ENCODE measurements around the gene KCNQ1.
"Not testable (repeated sequence)": the region's sequence is repeated elsewhere in the genome, so short reads cannot be mapped to it uniquely, and the experiment has no call there.

The KCNQ1 gene

DNA sequence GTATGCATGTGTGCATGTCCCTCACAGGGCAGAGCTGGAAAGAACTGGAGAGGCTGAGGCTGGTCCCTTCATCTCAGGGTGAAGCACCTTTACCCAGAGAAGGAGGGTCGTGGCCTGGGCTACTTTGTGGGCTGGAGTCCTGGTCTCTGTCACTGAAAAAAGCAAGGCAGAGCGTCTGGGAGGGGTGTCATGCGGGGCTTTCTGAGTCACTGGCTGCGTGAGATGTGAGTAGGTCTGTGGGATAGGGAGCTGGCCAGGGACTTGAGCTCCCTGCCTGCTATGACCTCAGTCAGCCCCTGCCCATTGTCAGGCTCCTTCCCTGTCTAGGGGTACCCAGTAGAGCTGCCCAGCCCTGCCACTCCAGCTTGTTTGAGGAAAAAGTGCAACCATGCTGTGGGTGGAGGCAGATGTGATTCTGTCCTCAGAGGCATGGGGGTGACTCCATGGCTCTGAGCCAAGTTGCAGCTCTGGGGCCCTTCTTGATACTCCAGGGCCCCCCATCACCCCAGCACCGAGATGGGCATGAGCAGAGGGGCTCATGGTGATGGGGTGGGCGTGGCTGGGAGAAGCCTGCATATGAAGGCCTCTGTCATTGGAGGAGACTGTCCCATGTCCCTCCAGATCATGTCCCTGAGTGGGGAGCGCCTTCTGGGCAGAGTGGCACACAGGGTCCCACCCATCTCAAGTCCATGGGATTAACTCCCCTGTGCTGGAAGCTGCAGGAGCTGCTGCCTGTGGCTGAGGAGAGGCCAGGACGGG lies 27.8 kb downstream of the KCNQ1 start:
- no peak for DNase-seq (ENCODE audit: low read depth in 1 of 2, low spot score in 1 of 2)

DNA sequence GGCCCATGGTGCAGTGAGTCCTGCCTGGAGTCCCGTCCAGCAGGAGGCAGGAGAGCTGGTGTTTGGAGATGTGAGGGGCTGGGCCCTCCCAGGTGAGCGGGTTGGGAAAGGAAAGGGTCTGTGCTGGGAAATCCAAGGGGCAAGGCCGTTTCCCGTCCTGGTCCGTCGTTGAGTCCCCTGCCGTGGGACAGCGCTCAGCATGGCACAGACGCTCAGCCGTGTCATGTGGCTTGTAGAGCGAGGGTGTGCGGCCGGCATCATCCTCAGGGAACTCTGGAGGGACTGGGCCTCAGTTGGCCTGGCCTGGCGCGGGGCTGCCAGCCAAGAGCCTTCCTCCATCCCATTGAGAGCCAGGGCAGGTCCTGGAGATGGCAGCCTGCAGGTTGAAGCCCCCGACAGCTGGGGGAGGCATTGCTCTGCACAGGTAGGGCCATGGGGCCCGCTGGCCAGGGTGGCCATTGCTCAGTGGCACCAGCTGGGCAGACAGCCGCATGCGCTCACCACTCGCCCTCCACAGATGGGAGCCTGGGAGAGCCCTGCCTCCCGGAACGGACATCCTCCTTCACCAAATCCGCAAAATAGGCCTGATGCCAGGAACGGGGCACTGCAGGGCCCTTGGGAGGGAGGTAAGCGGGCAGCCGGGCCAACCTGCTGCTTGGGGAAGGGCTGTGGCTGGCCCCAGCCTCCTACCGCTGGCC lies 28.7 kb downstream of the KCNQ1 start:
- DNase-seq (ENCODE audit: low read depth in 1 of 2, low spot score in 1 of 2) = no peak

DNA sequence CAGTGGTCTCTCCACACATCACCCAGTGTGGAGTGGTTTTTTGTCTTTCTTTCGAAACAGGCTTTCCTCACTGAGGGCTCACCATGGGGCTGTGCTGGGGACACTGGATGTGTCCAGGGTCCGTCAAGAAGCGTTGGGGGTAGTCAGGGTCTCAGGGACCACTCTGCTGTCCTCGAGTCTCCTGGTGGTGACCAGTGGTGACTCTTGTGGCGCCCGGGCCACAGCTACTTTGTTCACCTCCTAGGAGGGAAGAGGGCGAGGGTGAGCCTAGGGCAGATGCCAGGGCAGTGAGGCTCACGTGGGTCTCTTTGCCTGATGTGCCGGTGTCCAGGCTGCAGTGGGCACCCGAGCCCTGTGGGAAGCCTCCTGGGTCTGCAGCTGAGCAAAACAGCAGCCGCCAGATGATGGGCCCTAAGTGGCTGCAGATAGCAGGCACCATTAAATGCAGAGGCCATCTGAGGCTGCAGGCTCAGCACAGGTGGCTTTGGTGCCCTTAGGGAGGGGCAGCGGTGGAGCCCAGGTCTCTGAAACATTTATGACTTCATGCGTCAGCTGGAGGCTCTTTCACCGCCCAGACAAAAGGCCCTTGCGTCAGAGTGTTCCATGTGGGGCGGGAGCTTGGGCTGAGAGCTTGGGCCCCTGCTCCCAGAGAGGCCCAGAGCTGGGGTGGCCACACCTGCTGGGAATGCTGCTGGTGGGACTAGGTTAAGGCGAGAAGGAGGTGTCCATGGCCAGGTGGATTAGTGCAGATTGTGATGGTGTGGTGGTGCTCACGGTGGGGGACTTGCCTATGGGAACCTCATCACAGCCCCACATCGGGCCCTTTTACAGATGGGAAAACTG lies 29.5 kb downstream of the KCNQ1 start:
- no peak for DNase-seq (ENCODE audit: low read depth in 1 of 2, low spot score in 1 of 2)

DNA sequence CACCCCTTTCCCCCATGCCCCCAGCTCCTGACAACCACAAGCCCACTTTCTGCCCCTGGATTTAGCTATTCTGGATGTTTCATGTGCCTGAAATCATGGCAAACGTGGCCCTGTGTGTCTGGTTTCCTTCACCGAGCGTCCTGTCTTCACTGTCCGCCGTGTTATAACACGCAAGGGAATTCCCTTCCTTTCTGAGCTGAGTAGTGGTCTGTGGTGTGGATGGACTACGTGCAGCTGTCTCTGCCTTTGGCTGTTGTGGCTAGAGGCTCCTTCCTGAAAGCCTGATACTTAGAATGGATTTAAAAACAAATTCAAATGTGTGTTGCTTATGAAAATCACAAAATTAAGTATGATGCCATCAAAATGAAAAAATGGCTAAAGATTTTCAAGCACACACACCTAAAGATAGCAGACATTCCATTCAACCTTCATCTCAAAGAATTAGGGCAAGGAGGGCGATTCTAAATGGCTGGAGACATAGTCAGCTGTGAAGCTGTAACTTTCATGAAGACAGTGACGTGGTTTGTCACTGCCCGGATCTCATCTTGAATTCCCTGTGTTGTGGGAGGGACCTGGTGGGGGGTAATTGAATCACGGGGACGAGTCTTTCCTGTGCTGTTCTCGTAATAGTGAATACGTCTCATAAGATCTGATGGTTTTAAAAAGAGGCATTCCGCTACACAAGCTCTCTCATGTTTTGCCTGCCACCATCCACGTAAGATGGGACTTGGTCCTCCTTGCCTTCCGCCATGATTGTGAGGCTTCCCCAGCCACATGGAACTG lies 30.5 kb downstream of the KCNQ1 start:
- DNase-seq (ENCODE audit: low read depth in 1 of 2, low spot score in 1 of 2) = no peak

DNA sequence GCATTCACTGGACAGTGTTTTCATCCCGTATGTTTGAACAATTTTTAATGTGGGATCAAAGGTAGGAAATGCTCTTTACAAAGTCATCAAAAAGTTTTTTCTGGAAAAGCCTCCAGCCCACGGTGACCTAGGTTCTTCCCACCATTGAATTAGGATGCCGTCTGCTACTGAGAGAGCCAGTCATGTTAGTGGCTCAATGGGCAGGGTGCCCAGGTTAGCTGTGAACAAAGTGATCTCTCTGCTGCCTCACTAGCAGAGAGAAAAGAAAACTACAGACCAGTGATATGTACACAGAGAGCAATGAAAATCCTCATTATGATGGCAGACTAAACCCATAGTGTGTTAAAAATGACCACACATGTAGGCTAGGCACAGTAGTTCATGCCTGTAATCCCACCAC lies 32.4 kb downstream of the KCNQ1 start:
- no peak for DNase-seq (ENCODE audit: low read depth in 1 of 2, low spot score in 1 of 2)

DNA sequence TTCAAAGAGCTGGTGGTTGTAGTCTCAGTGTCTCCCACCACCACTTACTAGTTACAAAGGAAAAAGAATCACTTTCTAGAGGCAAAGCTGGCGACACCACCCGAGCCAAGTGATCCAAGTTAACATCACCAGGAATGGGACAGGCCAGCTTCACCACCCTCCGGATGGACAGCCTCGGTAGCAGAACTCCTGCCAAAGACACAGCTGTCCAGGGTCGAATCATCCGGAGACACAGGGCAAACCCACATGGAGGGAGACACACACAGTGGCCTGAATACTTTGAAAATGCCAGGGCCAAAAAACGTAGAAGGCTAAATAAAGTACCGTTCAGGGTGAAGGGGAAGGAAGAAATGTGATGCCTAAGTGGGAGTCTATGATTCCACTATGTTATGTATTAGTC lies 33.1 kb downstream of the KCNQ1 start:
- no peak for DNase-seq (ENCODE audit: low read depth in 1 of 2, low spot score in 1 of 2)

DNA sequence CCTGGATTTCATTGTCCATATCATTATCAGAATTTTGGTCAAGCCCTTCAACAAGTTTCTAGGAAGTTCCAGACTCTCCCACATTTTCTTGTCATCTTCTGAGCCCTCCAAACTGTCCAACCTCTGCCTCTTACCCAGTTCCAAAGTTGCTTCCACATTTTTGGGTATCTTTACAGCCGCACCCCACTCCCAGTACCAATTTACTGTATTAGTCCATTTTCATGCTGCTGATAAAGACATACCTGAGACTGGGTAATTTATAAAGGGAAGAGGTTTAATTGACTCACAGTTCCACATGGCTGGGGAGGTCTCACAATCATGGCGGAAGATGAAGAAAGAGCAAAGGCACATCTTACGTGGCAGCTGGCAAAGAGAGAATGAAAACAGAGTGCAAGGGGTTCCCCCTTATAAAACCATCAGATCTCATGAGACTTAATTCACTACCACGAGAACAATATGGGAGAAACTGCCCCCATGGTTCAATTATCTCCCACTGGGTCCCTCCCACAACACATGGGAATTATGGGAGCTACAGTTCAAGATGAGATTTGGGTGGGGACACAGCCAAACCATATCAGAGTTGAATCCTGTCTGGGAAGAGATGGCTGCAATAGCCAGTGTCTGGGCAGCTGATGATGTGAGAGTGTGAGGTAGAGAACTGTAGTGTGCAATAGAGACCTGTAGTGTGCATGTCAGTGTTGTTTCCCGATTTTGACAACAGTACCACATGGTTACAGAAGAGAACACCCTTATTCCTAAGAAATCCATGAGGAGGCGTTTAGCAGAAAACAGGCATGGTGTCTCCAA lies 35.5 kb downstream of the KCNQ1 start:
- DNase-seq (ENCODE audit: low read depth in 1 of 2, low spot score in 1 of 2) = not testable (repeated sequence)

DNA sequence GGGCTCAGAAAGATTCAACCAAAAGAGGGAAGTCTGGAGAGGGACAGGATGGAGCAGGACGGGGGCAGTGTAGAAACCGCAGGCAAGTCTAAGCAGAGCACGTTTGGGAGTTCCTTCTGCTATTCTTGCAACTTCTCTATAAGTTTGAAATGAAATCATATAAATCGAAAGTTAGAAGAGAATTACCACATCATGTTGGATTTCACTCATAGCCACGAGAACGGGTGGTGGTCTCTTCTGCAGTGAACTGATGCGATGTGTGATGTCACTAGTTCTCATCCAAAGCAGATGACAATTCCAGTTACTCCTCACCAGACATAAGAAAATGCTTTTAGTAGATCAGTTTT lies 36.0 kb downstream of the KCNQ1 start:
- no peak for DNase-seq (ENCODE audit: low read depth in 1 of 2, low spot score in 1 of 2)

DNA sequence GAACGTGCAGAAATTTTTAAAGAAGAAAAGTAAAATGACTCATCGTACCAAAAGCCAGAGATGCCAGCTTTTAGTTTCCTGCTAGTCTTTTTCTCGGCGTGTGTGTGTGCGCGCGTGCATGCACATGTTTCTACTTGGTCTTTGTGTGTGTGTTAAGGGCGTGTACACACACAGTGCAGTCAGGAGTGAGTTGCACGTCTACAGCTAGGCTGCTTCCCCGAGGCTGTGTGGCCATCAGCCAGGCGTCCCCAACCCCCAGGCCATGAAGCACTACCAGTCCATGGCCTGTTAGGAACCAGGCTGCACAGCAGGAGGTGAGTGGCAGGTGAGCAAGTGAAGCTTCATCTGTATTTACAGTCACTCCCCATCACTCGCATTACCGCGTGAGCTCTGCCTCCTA lies 36.4 kb downstream of the KCNQ1 start:
- no peak for DNase-seq (ENCODE audit: low read depth in 1 of 2, low spot score in 1 of 2)

DNA sequence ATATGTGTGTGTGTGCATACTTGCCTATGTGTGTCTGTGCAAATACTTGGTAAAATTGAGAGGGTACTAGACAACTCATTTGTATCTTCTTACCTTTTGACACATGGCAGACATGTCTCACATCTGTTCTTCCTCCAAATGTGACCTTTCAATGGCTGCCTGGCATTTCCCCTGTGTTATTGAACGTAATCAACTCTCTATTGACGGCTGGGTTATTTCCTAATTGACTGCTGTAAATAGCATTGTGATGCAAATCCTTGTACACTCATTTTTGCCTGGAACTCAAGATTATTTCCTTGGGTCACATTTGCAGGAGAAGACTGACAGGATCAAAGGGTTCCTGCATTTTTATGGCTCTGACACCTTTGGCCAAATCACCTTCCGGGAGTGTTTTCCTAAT lies 37.4 kb downstream of the KCNQ1 start:
- DNase-seq (ENCODE audit: low read depth in 1 of 2, low spot score in 1 of 2) = no peak

DNA sequence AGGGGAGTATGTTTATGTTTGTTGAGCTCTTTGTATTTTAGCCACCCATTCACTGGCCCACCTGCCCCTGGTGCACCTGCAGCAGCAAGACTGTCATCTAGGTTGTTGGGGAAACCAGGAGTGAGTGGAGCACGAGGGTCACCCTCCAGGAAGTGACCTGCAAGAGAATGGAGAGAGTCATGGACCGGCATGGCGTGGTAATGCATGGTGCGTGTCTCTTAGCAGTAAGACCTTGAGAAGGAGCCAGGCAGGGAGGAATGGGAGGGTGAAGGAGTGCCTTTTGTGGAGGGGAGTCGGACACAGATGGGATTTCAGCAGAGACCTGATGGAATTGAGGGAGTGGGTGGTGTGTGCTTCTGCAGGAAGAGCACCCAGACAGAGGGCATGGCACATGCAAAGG lies 37.9 kb downstream of the KCNQ1 start:
- DNase-seq (ENCODE audit: low read depth in 1 of 2, low spot score in 1 of 2) = no peak

DNA sequence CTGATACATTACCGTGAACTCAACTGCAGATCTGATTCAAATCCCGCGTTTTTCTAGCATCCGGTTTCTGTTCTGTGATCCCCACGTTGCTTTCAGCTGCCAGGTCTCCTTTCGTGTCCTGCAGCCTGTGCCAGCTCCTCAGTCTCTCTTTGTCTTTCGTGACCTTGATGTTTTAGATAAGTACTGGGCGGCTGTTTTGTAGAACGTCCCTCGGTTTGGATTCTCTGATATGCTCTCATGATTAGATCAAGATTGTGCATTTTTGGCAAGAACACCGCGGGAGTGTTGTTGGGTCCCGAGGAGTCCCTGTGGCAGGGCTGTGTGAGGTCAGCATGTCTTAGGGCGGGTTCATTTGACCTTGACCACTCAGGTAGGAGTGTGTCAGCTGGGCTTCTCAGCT lies 38.6 kb downstream of the KCNQ1 start:
- DNase-seq (ENCODE audit: low read depth in 1 of 2, low spot score in 1 of 2) = no peak

DNA sequence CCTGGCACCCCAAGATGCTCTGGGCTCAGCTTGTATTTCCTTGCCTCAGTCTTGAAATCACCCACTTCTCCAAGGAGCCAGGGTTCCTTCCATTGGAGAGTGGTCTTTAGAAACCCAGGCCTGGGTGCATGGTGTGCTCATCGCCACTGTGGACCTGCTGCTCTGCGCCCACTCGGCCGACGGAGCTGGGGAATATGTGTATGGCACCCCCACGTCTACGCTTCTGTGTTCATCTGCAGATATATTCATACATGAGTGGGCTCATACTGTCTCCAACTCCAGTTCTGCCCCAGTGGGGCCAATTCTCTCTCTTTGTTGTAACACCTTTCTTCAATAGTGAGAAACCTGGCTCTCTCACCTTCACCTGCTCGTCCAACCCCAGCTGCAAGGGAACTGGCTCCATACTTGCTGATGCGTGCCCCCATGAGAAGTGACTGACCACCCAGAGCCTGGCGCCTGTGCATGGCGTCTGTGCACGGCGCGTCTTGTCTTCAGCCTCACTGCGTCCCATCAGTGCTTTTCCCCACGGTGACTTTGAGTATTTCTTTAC lies 39.8 kb downstream of the KCNQ1 start:
- no peak for DNase-seq (ENCODE audit: low read depth in 1 of 2, low spot score in 1 of 2)

DNA sequence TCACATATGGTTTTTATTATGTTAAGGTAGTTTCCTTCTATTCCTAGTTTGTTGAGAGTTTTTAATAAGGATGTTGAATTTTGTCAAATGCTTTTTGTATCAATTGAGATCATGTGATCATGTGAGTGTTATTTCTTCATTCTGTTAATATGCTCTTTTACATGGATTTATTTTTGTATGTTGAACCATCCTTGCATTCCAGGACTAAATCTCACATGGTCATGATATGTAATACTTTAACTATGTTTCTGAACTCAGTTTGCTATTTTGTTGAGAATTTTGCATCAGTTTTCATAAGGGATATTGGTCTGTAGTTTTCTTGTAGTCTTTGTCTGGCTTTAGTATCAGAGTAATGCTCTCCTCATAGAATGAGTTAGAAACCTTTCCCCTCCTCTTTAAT lies 43.2 kb downstream of the KCNQ1 start:
- DNase-seq (ENCODE audit: low read depth in 1 of 2, low spot score in 1 of 2) = no peak

DNA sequence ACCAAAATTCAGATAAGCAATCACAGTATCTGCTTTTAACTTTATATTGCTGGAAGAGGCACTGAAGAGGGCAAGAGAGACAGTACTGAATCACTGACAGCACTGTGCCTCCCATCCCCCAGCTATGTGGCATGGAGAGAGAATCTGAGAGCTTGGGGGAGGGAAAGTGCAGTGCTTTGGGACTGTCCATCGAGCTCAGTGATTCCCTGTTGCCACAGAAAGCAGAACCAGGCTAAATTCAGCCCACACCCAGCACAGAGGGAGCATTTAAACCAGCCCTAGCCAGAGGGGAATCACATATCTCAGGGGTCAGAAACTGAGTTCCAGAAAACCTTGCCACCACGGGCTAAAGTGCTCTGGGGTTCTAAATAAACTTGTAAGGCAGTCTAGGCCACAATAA lies 44.3 kb downstream of the KCNQ1 start:
- no peak for DNase-seq (ENCODE audit: low read depth in 1 of 2, low spot score in 1 of 2)

DNA sequence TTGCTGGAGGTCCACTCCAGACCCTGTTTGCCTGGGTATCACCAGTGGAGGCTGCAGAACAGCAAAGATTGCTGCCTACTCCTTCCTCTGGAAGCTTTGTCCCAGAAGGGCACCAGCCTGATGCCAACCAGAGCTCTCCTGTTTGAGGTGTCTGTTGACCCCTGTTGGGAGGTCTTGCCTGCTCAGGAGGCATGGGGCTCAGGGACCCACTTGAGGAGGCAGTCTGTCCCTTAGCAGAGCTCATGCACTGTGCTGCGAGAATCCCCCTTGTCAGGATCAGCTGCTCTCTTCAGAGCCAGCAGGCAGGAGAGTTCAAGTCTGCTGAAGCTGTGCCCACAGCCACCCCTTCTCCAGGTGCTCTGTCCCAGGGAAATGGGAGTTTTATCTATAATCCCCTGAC lies 53.1 kb downstream of the KCNQ1 start:
- not testable (repeated sequence) for DNase-seq (ENCODE audit: low read depth in 1 of 2, low spot score in 1 of 2)

DNA sequence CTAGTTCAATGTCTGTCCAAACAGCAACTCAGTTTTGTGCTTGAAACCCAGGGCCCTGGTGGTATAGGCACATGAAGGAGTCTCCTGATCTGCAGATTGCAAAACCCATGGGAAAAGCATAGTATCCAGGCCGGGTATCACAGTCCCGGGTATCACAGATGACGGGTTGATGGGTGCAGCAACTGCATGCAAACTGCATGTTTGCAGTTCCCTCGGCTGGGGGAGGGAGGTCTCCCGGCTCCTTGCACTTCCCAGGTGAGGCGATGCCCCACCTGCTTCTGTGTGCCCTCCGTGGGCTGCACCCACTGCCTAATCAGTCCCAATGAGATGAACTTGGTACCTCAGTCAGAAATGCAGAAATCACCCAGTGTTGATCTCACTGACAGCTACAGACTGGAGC lies 53.9 kb downstream of the KCNQ1 start:
- DNase-seq (ENCODE audit: low read depth in 1 of 2, low spot score in 1 of 2) = no peak

DNA sequence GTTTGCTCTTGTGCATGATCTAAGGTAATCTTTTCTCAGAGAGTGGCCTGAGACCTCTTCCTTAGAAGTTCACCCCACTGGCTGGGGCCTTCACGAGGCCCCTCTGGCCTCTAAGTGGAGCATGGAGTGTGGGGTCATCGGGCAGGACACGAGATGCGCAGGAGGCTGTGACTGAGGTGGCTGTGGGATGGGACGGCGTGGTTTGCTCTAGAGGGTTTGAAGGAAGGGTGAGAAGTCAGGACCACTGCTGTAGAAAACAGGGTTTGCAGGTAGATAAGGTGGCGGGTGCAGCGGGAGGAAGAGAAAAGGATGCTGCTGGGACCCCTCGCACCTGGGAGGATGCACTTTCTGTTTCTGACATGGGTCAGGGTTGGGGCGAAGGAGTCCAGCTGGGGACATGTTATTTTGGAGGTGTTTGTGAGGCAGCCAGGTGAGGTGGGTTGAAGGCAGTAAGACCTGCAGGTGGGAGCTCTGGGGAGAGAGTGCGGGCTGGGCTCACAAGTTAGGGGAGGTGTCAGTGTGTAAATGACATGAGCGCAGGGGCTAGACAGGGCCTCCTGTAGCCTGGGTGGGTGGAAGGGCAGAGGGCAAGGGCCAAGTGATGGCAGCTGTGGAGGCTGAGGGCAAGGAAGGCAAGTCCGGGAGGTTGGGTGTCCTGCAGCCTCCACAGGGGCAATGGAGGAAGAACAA lies 62.5 kb downstream of the KCNQ1 start:
- DNase-seq (ENCODE audit: low read depth in 1 of 2, low spot score in 1 of 2) = peak in 1 of 2 donors; percentile 1

DNA sequence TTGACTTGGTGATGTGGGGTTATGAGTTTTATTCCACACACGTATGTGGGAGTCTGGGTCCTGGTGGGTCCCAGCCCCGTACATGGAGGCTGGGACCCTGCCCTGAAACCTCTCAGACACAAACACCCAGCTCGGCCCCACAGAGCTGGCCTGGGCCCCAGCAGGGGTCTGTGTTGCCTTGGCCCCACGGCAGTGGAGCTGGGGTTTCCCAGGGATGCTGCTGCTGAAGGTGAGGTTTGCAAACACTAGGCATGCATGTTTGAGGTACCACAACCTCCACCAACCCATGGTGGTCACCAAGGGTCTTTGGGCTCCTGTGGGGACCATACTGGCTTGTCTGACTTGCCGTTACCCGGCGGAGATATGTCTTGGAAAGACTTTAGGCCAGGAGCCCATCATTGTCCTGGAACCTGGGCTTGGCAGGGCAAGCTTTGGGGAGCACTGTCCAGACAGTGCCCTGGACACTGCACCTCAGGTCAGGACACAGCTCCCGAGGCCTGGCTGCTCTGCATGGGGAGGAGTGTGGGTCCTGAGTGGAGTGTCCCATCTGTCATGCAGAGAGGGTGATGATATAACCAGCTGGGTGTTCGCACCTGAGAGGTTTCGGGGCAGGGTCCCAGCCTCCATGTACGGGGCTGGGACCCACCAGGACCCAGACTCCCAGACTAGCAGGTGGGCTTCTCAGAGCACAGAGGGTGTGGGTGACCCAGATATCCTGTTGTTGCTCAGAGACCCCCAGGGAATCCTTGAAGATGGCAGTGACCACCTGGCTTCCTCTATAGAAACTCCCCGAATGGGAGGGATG lies 63.3 kb downstream of the KCNQ1 start:
- DNase-seq (ENCODE audit: low read depth in 1 of 2, low spot score in 1 of 2) = no peak
